Endothelial cell of umbilical vein (primary cell): ENCODE results near the gene SDC1. TPM values are rescaled to one million over a fixed set of nuclear protein-coding genes. Genes with fewer than 3 reads are reported as not detected.

Source experiments
- BruUV-seq: library from RNA; stranded (reverse); fragments of 400-500 nt; replicated peaks from 2 replicates; lab custom pipeline; 2021; lab: Mats Ljungman, UMichigan
- CTCF ChIA-PET: fragments of 300-600, 350-600 bp; sonication (Branson Sonifier 250); formaldehyde crosslinking; loops from one replicate; lab custom pipeline; 2021; ENCODE audit warnings: antibody characterized with exemption, inconsistent platforms; lab: Charles Lee
- POLR2A ChIA-PET: fragments of 300-600, 350-600 bp; sonication (Branson Sonifier 250); formaldehyde crosslinking; loops from one replicate; lab custom pipeline; 2021; ENCODE audit warnings: antibody characterized with exemption, inconsistent platforms; lab: Charles Lee
- DNase-seq: peaks from one replicate; pipeline ENCODE4 v3.0.0-alpha.2; 2011; ENCODE audit warnings: low read depth, low spot score
- FAIRE-seq: peaks from 2 replicates; lab custom pipeline; 2011; peaks lifted over from hg19 to GRCh38; lab: Jason Lieb, UNC
- H2AFZ ChIP-seq: 2 replicates; pipeline ENCODE4 v1.6.0; 2012; ENCODE audit warnings: low read depth, low read length, control low read depth, inconsistent platforms
- H3K27ac ChIP-seq: 2 replicates; pipeline ENCODE4 v1.5.1; 2011; ENCODE audit warnings: low read depth, mild to moderate bottlenecking, control low read depth, low read length, moderate library complexity; ENCODE audit not compliant: insufficient read depth
- H3K27me3 ChIP-seq, 2 experiments: 2 replicates each; pipeline versions ENCODE4 v1.6.0 to v1.6.1; 2011; ENCODE audit warnings: low read length in 2 of 2, mixed read lengths in 1 of 2; ENCODE audit not compliant: control insufficient read depth in 2 of 2, insufficient read depth in 2 of 2
- H3K36me3 ChIP-seq, 2 experiments: 2 replicates in 1 of 2; 3 replicates in 1 of 2; pipeline ENCODE4 v1.5.1; 2011; ENCODE audit warnings: low read length in 2 of 2, mild to moderate bottlenecking in 1 of 2, moderate library complexity in 1 of 2; ENCODE audit not compliant: control insufficient read depth in 2 of 2, insufficient read depth in 2 of 2; ENCODE audit errors: extremely low read depth in 1 of 2
- H3K4me1 ChIP-seq: 3 replicates; pipeline ENCODE4 v1.5.1; 2011; ENCODE audit warnings: mild to moderate bottlenecking, low read length; ENCODE audit not compliant: control insufficient read depth, insufficient read depth; ENCODE audit errors: extremely low read depth
- H3K4me2 ChIP-seq: 2 replicates; pipeline ENCODE4 v1.6.1; 2011; ENCODE audit warnings: low read length, control low read depth, mixed read lengths; ENCODE audit not compliant: insufficient read depth
- H3K4me3 ChIP-seq, 3 experiments: fragments of 200-600 bp in 1 of 3; sonication (generic), shearing (Covaris generic) in 1 of 3; replicated peaks in 1 of 3; 2 replicates each; pipeline ENCODE4 v1.5.1; 2011 to 2016; ENCODE audit warnings: control low read depth in 3 of 3, low read length in 3 of 3, mild to moderate bottlenecking in 2 of 3, inconsistent platforms in 1 of 3, low read depth in 1 of 3, moderate library complexity in 1 of 3; ENCODE audit not compliant: insufficient read depth in 1 of 3
- H3K79me2 ChIP-seq: 2 replicates; pipeline ENCODE4 v1.6.0; 2012; ENCODE audit warnings: low read length, inconsistent platforms; ENCODE audit not compliant: control insufficient read depth, insufficient read depth
- H3K9ac ChIP-seq: replicated peaks from 2 replicates; pipeline ENCODE3; 2011; ENCODE audit warnings: low read length, control low read depth; ENCODE audit not compliant: insufficient read depth; ENCODE audit errors: extremely low read depth
- H3K9me1 ChIP-seq: replicated peaks from 3 replicates; pipeline ENCODE4 v1.6.0; 2011; ENCODE audit warnings: mild to moderate bottlenecking, low read length; ENCODE audit not compliant: control insufficient read depth, insufficient read depth; ENCODE audit errors: extremely low read depth
- H3K9me3 ChIP-seq: replicated peaks from 2 replicates; pipeline ENCODE4 v1.5.1; 2012; ENCODE audit warnings: low read length, inconsistent platforms; ENCODE audit not compliant: control insufficient read depth, insufficient read depth
- H4K20me1 ChIP-seq: replicated peaks from 2 replicates; pipeline ENCODE3; 2011; ENCODE audit warnings: mild to moderate bottlenecking, low read length; ENCODE audit not compliant: control insufficient read depth, insufficient read depth; ENCODE audit errors: extremely low read depth
- EZH2 ChIP-seq: IDR thresholded peaks from 2 replicates; pipeline ENCODE4 v1.6.1; 2012; ENCODE audit warnings: borderline replicate concordance, low read depth, mild to moderate bottlenecking, moderate library complexity, low read length, inconsistent platforms; ENCODE audit not compliant: severe bottlenecking
- FOS ChIP-seq: IDR thresholded peaks from 2 replicates; pipeline ENCODE4 v1.6.1; 2011; ENCODE audit warnings: mild to moderate bottlenecking, low read length, moderate library complexity, borderline replicate concordance; ENCODE audit not compliant: insufficient read depth
- GATA2 ChIP-seq: IDR thresholded peaks from 2 replicates; pipeline ENCODE4 v1.7.0; 2011; ENCODE audit warnings: low read depth, mild to moderate bottlenecking, moderate library complexity, mixed read lengths, low read length; ENCODE audit not compliant: insufficient read length, insufficient read depth
- JUN ChIP-seq: IDR thresholded peaks from 2 replicates; pipeline ENCODE4 v1.6.1; 2011; ENCODE audit warnings: borderline replicate concordance, low read depth; ENCODE audit not compliant: insufficient read length, insufficient read depth
- MYC ChIP-seq: IDR thresholded peaks from one replicate; pipeline ENCODE4 v1.6.1; 2011; ENCODE audit warnings: mild to moderate bottlenecking, low read depth, low read length
- POLR2A ChIP-seq: IDR thresholded peaks from 2 replicates; pipeline ENCODE4 v1.6.1; 2012; ENCODE audit warnings: low read depth, mild to moderate bottlenecking, control low read depth, low read length
- POLR2AphosphoS5 ChIP-seq: IDR thresholded peaks from 2 replicates; pipeline ENCODE4 v1.6.1; 2012; ENCODE audit warnings: low read depth, mild to moderate bottlenecking, control low read depth, low read length, moderate library complexity; ENCODE audit not compliant: insufficient read depth
- dilution Hi-C: fragments of 300-500 bp; cut with MboI; formaldehyde crosslinking; loops from one replicate; pipeline ENCODE4 v1.15.0; 2019; ENCODE audit warnings: low sequenced_read_pairs; ENCODE audit not compliant: extremely low pct_ligation_motif_present
- intact Hi-C: fragments of 100-400 bp; cut with micrococcal nuclease; formaldehyde crosslinking; loops from one replicate; pipeline ENCODE4 v1.10.0; 2022
- polyA plus RNA-seq, 4 experiments: library from polyadenylated mRNA; depleted of rRNA in 3 of 4; stranded (reverse) in 3 of 4; unstranded in 1 of 4; fragments of >200 nt; gene quantifications; 2 replicates each; pipeline versions ENCODE4 v1.2.1 to v1.2.3, GENCODE V29; 2011 to 2012; ENCODE audit warnings: missing spikeins in 1 of 4
- total RNA-seq: library from RNA; stranded (reverse); gene quantifications from 2 replicates; pipeline ENCODE4 v1.2.3, GENCODE V29; 2021
- TF ChIP-seq, protein P1 (sequence below), 2 donors: IDR thresholded peaks; 1 replicate in 1 of 2; 2 replicates in 1 of 2; pipeline ENCODE4 v1.5.1; 2011; ENCODE audit warnings: low read length in 2 of 2, mild to moderate bottlenecking in 2 of 2, moderate library complexity in 2 of 2, control low read depth in 1 of 2, inconsistent platforms in 1 of 2, low read depth in 1 of 2; ENCODE audit not compliant: insufficient read depth in 1 of 2; ENCODE audit errors: extremely low read depth in 1 of 2
- TF ChIP-seq, protein P2 (sequence below): IDR thresholded peaks from 2 replicates; pipeline ENCODE4 v1.6.1; 2011; ENCODE audit not compliant: insufficient read depth, insufficient read length

The SDC1 gene
- total and polyA plus RNA-seq, 2 donors (not counting 3 experiments of a cell fraction or from before 2014, with no cell fraction given), result 3.2 to 4.0 TPM

- Histone ChIP-seq H3K27me3 (no peaks in the 10 kb centered on the region), H3K79me2 (no peaks in the 10 kb centered on the region), H3K9me1 (no peaks in the 10 kb centered on the region), H3K4me2 (no peak overlapping the region), H3K9me3 (no peaks in the 10 kb centered on the region), H3K9ac (no peak overlapping the region), H3K4me1 (no peaks in the 10 kb centered on the region), H2AFZ (no peak overlapping the region), H3K36me3 (no peaks in the 10 kb centered on the region), H3K4me3 (no peak overlapping the region), H4K20me1 (no peaks in the 10 kb centered on the region), H3K27ac (no peak overlapping the region)
- intact Hi-C loops (no loop called here), dilution Hi-C loops (no loop called here)
- ChIA-PET POLR2A (no interaction called here), CTCF (interaction anchor here (1.4 kb wide), 1 partner anchor 52 kb away, joined by 3 read pairs; no protein-coding TSS in a partner anchor)
- no TSS peak for BruUV-seq
- TF ChIP-seq, protein P1, sequence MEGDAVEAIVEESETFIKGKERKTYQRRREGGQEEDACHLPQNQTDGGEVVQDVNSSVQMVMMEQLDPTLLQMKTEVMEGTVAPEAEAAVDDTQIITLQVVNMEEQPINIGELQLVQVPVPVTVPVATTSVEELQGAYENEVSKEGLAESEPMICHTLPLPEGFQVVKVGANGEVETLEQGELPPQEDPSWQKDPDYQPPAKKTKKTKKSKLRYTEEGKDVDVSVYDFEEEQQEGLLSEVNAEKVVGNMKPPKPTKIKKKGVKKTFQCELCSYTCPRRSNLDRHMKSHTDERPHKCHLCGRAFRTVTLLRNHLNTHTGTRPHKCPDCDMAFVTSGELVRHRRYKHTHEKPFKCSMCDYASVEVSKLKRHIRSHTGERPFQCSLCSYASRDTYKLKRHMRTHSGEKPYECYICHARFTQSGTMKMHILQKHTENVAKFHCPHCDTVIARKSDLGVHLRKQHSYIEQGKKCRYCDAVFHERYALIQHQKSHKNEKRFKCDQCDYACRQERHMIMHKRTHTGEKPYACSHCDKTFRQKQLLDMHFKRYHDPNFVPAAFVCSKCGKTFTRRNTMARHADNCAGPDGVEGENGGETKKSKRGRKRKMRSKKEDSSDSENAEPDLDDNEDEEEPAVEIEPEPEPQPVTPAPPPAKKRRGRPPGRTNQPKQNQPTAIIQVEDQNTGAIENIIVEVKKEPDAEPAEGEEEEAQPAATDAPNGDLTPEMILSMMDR (IDR thresholded peaks at IDR 0.05; ENCODE audit: extremely low read depth in 1 of 2, insufficient read depth in 1 of 2, low read depth in 1 of 2, low read length in 2 of 2), result no peak
- TF ChIP-seq EZH2 (no peak), GATA2 (no peak), POLR2AphosphoS5 (no peak), JUN (no peak), MYC (no peak), POLR2A (no peak), FOS (no peak)
- TF ChIP-seq, protein P2, sequence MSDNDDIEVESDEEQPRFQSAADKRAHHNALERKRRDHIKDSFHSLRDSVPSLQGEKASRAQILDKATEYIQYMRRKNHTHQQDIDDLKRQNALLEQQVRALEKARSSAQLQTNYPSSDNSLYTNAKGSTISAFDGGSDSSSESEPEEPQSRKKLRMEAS, result no peak
- FAIRE-seq (no peak), DNase-seq (no peak)
Measured at GRCh38 chr2:20187331-20187730, 37.6 kb downstream of the SDC1 start.
